ENCODE results near the gene PWWP2B.

GRCh38 chr10:132456881-132457280 is 59.9 kb downstream of the PWWP2B start:
- TF ChIP-seq, protein P1, sequence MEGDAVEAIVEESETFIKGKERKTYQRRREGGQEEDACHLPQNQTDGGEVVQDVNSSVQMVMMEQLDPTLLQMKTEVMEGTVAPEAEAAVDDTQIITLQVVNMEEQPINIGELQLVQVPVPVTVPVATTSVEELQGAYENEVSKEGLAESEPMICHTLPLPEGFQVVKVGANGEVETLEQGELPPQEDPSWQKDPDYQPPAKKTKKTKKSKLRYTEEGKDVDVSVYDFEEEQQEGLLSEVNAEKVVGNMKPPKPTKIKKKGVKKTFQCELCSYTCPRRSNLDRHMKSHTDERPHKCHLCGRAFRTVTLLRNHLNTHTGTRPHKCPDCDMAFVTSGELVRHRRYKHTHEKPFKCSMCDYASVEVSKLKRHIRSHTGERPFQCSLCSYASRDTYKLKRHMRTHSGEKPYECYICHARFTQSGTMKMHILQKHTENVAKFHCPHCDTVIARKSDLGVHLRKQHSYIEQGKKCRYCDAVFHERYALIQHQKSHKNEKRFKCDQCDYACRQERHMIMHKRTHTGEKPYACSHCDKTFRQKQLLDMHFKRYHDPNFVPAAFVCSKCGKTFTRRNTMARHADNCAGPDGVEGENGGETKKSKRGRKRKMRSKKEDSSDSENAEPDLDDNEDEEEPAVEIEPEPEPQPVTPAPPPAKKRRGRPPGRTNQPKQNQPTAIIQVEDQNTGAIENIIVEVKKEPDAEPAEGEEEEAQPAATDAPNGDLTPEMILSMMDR (IDR thresholded peaks at IDR 0.05), result no peak
- TF ChIP-seq CBFB (CRISPR knock-in tag; IDR thresholded peaks at IDR 0.05; ENCODE audit: low read depth) (no peak), ESRRA (CRISPR knock-in tag; IDR thresholded peaks at IDR 0.05; ENCODE audit: borderline replicate concordance) (no peak)

All from WTC11 (cell line).